HEK293 (cell line): ENCODE data around the gene UBAP2L.

ENCODE experiments used
- FEZF1 ChIP-seq: fragments of 450-650 bp; formaldehyde crosslinking; IDR thresholded peaks from 2 replicates; pipeline ENCODE4 v1.5.1; 2016; ENCODE audit warnings: missing biosample characterization, missing genetic modification characterization
- HOXA7 ChIP-seq: sonication (generic); formaldehyde crosslinking; IDR thresholded peaks from 2 replicates; pipeline ENCODE4 v1.8.1; 2022; ENCODE audit warnings: missing genetic modification reagents, borderline replicate concordance
- HOXD13 ChIP-seq: sonication (generic); formaldehyde crosslinking; IDR thresholded peaks from 2 replicates; pipeline ENCODE4 v1.8.0; 2022; ENCODE audit warnings: missing genetic modification reagents, borderline replicate concordance
- KLF16 ChIP-seq: fragments of 450-650 bp; formaldehyde crosslinking; IDR thresholded peaks from 2 replicates; pipeline ENCODE4 v1.5.1; 2017; ENCODE audit warnings: missing biosample characterization, missing genetic modification characterization
- MYNN ChIP-seq: fragments of 450-650 bp; formaldehyde crosslinking; IDR thresholded peaks from 2 replicates; pipeline ENCODE4 v1.5.1; 2016; ENCODE audit warnings: missing biosample characterization, missing genetic modification characterization, borderline replicate concordance
- MZF1 ChIP-seq: fragments of 450-650 bp; formaldehyde crosslinking; IDR thresholded peaks from 2 replicates; pipeline ENCODE4 v1.5.1; 2017; ENCODE audit warnings: missing biosample characterization, missing genetic modification characterization, borderline replicate concordance
- OVOL3 ChIP-seq: fragments of 450-650 bp; formaldehyde crosslinking; IDR thresholded peaks from 2 replicates; pipeline ENCODE4 v1.5.1; 2016; ENCODE audit warnings: missing biosample characterization, missing genetic modification characterization
- SP2 ChIP-seq: fragments of 450-650 bp; formaldehyde crosslinking; IDR thresholded peaks from 2 replicates; pipeline ENCODE4 v1.5.1; 2016; ENCODE audit warnings: missing biosample characterization, missing genetic modification characterization
- ZNF112 ChIP-seq: fragments of 450-650 bp; formaldehyde crosslinking; IDR thresholded peaks from 2 replicates; pipeline ENCODE4 v1.5.0; 2017; ENCODE audit warnings: missing biosample characterization, missing genetic modification characterization
- ZNF121 ChIP-seq: fragments of 450-650 bp; formaldehyde crosslinking; IDR thresholded peaks from 2 replicates; pipeline ENCODE4 v1.5.1; 2016; ENCODE audit warnings: missing biosample characterization, missing genetic modification characterization
- ZNF133 ChIP-seq: fragments of 450-650 bp; formaldehyde crosslinking; IDR thresholded peaks from 2 replicates; pipeline ENCODE4 v1.5.1; 2016; ENCODE audit warnings: missing biosample characterization, missing genetic modification characterization
- ZNF16 ChIP-seq: fragments of 450-650 bp; formaldehyde crosslinking; IDR thresholded peaks from 2 replicates; pipeline ENCODE4 v1.5.1; 2016; ENCODE audit warnings: low read depth, missing biosample characterization, missing genetic modification characterization
- ZNF202 ChIP-seq: fragments of 450-650 bp; formaldehyde crosslinking; IDR thresholded peaks from 2 replicates; pipeline ENCODE4 v1.5.1; 2016; ENCODE audit warnings: missing biosample characterization, missing genetic modification characterization, borderline replicate concordance
- ZNF274 ChIP-seq, 2 experiments: fragments of 200-500 bp in 1 of 2; fragments of 450-650 bp in 1 of 2; sonication (Bioruptor generic) in 1 of 2; formaldehyde crosslinking in 1 of 2; IDR thresholded peaks; 2 replicates each; pipeline versions ENCODE4 v1.5.1 to v1.6.1; 2014 to 2016; ENCODE audit warnings: borderline replicate concordance in 1 of 2, inconsistent platforms in 1 of 2, low read length in 1 of 2, missing biosample characterization in 1 of 2, missing genetic modification characterization in 1 of 2
- ZNF354C ChIP-seq: fragments of 450-650 bp; formaldehyde crosslinking; IDR thresholded peaks from 2 replicates; pipeline ENCODE4 v1.5.1; 2016; ENCODE audit warnings: missing biosample characterization, missing genetic modification characterization, low read depth, borderline replicate concordance
- ZNF37A ChIP-seq: fragments of 450-650 bp; IDR thresholded peaks from 2 replicates; pipeline ENCODE4 v1.5.1; 2018; ENCODE audit warnings: missing biosample characterization, missing genetic modification characterization
- ZNF391 ChIP-seq: fragments of 450-650 bp; formaldehyde crosslinking; IDR thresholded peaks from 2 replicates; pipeline ENCODE4 v1.5.1; 2016; ENCODE audit warnings: low read depth, missing biosample characterization, missing genetic modification characterization, borderline replicate concordance
- ZNF433 ChIP-seq: fragments of 450-650 bp; formaldehyde crosslinking; IDR thresholded peaks from 2 replicates; pipeline ENCODE4 v1.5.1; 2016; ENCODE audit warnings: missing biosample characterization, missing genetic modification characterization, low read depth
- ZNF48 ChIP-seq: fragments of 450-650 bp; formaldehyde crosslinking; IDR thresholded peaks from 2 replicates; pipeline ENCODE4 v1.5.1; 2016; ENCODE audit warnings: missing biosample characterization, missing genetic modification characterization
- ZNF555 ChIP-seq: fragments of 450-650 bp; formaldehyde crosslinking; conservative IDR thresholded peaks from 2 replicates; pipeline ENCODE4 v1.5.1; 2017; ENCODE audit warnings: missing biosample characterization, mild to moderate bottlenecking, missing genetic modification characterization, inconsistent platforms
- ZNF558 ChIP-seq: fragments of 450-650 bp; formaldehyde crosslinking; IDR thresholded peaks from 2 replicates; pipeline ENCODE4 v1.5.1; 2016; ENCODE audit warnings: missing biosample characterization, missing genetic modification characterization
- ZNF677 ChIP-seq: fragments of 450-650 bp; IDR thresholded peaks from 2 replicates; pipeline ENCODE4 v1.5.0; 2018; ENCODE audit warnings: missing biosample characterization, mild to moderate bottlenecking, missing genetic modification characterization, moderate library complexity
- ZNF747 ChIP-seq: fragments of 450-650 bp; formaldehyde crosslinking; IDR thresholded peaks from 2 replicates; pipeline ENCODE4 v1.5.1; 2016; ENCODE audit warnings: missing biosample characterization, missing genetic modification characterization
- ZNF76 ChIP-seq: fragments of 450-650 bp; formaldehyde crosslinking; IDR thresholded peaks from 2 replicates; pipeline ENCODE4; 2016; ENCODE audit warnings: low read depth, missing biosample characterization, missing genetic modification characterization, borderline replicate concordance
- ZNF776 ChIP-seq: fragments of 450-650 bp; formaldehyde crosslinking; IDR thresholded peaks from 2 replicates; pipeline ENCODE4 v1.5.0; 2017; ENCODE audit warnings: missing biosample characterization, missing genetic modification characterization, borderline replicate concordance
- ZSCAN16 ChIP-seq: fragments of 450-650 bp; formaldehyde crosslinking; IDR thresholded peaks from 2 replicates; pipeline ENCODE4 v1.5.1; 2016; ENCODE audit warnings: missing biosample characterization, missing genetic modification characterization
- TF ChIP-seq, protein P1 (sequence below): fragments of 450-650 bp; formaldehyde crosslinking; IDR thresholded peaks from 2 replicates; pipeline ENCODE4 v1.5.1; 2016; ENCODE audit warnings: missing biosample characterization, missing genetic modification characterization
- TF ChIP-seq, protein P2 (sequence below): fragments of 450-650 bp; formaldehyde crosslinking; IDR thresholded peaks from 2 replicates; pipeline ENCODE4 v1.5.1; 2016; ENCODE audit warnings: missing biosample characterization, missing genetic modification characterization, borderline replicate concordance
- TF ChIP-seq, protein P3 (sequence below): fragments of 450-650 bp; formaldehyde crosslinking; IDR thresholded peaks from 2 replicates; pipeline ENCODE4 v1.5.1; 2016; ENCODE audit warnings: missing biosample characterization, missing genetic modification characterization
- TF ChIP-seq, protein P4 (sequence below): fragments of 450-650 bp; formaldehyde crosslinking; IDR thresholded peaks from 2 replicates; pipeline ENCODE4 v1.5.1; 2017; ENCODE audit warnings: missing biosample characterization, missing genetic modification characterization
- TF ChIP-seq, protein P5 (sequence below): fragments of 450-650 bp; formaldehyde crosslinking; IDR thresholded peaks from 2 replicates; pipeline ENCODE4 v1.5.1; 2016; ENCODE audit warnings: missing biosample characterization, missing genetic modification characterization

The UBAP2L gene

DNA sequence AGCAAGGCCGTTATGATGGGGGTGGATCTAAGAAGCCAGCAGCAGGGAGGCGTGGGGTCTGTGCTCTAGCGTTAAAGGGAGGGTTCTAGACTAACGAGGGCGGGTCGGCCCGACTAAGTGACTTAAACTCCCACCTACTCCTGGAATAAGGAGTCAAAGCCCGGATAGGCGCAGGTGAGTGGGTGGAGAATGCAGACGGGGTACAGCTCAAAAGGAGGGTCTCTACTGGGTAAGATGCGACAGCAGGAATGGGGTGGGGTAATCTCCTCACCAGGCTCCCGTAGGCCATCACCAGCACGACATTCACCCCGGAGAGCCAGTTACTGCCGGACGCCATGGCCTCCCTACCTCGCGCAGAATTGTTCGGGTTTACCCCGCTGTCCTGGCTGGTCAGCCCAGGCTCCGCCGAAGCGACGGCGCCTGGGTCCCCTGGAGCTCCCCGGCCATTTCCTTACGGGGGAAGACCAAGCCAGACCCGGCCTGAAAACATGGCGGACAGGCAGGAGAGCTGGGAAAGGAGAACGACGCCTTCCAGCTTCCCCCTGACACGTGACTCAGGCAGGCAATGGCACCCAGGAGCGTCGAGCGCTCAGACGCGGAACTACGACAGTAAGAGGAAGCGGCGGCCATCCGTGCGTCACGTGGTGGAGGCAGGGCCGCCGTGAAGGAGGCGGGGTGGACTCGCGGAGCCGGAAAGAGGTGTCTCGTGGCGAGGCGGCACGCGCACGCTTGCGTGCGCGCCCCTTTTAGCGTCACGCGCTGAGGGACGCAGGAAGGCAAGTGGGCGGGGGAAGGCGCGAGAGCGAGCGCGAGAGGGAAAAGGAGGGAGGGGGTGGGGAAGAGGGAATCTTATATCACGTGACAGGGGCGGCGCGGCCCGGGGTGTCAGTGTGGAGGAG, at the start of gene UBAP2L (continued):
- TF ChIP-seq, protein P1, sequence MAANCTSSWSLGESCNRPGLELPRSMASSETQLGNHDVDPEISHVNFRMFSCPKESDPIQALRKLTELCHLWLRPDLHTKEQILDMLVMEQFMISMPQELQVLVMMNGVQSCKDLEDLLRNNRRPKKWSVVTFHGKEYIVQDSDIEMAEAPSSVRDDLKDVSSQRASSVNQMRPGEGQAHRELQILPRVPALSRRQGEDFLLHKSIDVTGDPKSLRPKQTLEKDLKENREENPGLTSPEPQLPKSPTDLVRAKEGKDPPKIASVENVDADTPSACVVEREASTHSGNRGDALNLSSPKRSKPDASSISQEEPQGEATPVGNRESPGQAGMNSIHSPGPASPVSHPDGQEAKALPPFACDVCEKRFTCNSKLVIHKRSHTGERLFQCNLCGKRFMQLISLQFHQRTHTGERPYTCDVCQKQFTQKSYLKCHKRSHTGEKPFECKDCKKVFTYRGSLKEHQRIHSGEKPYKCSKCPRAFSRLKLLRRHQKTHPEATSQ (tag by site-specific recombination): no peak
- TF ChIP-seq KLF16 (tag by site-specific recombination) (peak; percentile 29), FEZF1 (tag by site-specific recombination) (peak; percentile 74), ZNF37A (tag by site-specific recombination) (no peak), ZNF433 (tag by site-specific recombination) (no peak), ZNF76 (tag by site-specific recombination) (peak; percentile 87), ZNF16 (no peak), ZNF391 (tag by site-specific recombination) (peak; percentile 57; the same call in 1 of the 2 replicates), ZNF555 (tag by site-specific recombination) (no peak), ZNF558 (tag by site-specific recombination) (no peak), MZF1 (tag by site-specific recombination) (no peak), ZNF354C (tag by site-specific recombination) (no peak), ZNF202 (tag by site-specific recombination) (no peak), ZNF121 (no peak), ZNF133 (tag by site-specific recombination) (no peak), HOXD13 (no peak; the same call in 1 of the 2 replicates), ZNF274 (IDR thresholded peaks at IDR 0.05; ENCODE audit: low read length) (no peak), ZNF274 (tag by site-specific recombination; IDR thresholded peaks at IDR 0.05; ENCODE audit: borderline replicate concordance) (no peak), ZNF112 (tag by site-specific recombination) (no peak), ZNF747 (tag by site-specific recombination) (no peak), MYNN (tag by site-specific recombination) (no peak), ZNF48 (tag by site-specific recombination) (no peak), ZSCAN16 (tag by site-specific recombination) (no peak), SP2 (peak; percentile 92), HOXA7 (CRISPR knock-in tag) (no peak), OVOL3 (no peak), ZNF776 (no peak), ZNF677 (no peak)
- TF ChIP-seq, protein P2, sequence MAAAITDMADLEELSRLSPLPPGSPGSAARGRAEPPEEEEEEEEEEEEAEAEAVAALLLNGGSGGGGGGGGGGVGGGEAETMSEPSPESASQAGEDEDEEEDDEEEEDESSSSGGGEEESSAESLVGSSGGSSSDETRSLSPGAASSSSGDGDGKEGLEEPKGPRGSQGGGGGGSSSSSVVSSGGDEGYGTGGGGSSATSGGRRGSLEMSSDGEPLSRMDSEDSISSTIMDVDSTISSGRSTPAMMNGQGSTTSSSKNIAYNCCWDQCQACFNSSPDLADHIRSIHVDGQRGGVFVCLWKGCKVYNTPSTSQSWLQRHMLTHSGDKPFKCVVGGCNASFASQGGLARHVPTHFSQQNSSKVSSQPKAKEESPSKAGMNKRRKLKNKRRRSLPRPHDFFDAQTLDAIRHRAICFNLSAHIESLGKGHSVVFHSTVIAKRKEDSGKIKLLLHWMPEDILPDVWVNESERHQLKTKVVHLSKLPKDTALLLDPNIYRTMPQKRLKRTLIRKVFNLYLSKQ (tag by site-specific recombination): no peak
- TF ChIP-seq, protein P3, sequence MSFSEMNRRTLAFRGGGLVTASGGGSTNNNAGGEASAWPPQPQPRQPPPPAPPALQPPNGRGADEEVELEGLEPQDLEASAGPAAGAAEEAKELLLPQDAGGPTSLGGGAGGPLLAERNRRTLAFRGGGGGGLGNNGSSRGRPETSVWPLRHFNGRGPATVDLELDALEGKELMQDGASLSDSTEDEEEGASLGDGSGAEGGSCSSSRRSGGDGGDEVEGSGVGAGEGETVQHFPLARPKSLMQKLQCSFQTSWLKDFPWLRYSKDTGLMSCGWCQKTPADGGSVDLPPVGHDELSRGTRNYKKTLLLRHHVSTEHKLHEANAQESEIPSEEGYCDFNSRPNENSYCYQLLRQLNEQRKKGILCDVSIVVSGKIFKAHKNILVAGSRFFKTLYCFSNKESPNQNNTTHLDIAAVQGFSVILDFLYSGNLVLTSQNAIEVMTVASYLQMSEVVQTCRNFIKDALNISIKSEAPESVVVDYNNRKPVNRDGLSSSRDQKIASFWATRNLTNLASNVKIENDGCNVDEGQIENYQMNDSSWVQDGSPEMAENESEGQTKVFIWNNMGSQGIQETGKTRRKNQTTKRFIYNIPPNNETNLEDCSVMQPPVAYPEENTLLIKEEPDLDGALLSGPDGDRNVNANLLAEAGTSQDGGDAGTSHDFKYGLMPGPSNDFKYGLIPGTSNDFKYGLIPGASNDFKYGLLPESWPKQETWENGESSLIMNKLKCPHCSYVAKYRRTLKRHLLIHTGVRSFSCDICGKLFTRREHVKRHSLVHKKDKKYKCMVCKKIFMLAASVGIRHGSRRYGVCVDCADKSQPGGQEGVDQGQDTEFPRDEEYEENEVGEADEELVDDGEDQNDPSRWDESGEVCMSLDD (tag by site-specific recombination): peak; percentile 61; the same call in 1 of the 2 replicates
- TF ChIP-seq, protein P4, sequence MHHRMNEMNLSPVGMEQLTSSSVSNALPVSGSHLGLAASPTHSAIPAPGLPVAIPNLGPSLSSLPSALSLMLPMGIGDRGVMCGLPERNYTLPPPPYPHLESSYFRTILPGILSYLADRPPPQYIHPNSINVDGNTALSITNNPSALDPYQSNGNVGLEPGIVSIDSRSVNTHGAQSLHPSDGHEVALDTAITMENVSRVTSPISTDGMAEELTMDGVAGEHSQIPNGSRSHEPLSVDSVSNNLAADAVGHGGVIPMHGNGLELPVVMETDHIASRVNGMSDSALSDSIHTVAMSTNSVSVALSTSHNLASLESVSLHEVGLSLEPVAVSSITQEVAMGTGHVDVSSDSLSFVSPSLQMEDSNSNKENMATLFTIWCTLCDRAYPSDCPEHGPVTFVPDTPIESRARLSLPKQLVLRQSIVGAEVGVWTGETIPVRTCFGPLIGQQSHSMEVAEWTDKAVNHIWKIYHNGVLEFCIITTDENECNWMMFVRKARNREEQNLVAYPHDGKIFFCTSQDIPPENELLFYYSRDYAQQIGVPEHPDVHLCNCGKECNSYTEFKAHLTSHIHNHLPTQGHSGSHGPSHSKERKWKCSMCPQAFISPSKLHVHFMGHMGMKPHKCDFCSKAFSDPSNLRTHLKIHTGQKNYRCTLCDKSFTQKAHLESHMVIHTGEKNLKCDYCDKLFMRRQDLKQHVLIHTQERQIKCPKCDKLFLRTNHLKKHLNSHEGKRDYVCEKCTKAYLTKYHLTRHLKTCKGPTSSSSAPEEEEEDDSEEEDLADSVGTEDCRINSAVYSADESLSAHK (tag by site-specific recombination): no peak; the same call in 1 of the 2 replicates
- TF ChIP-seq, protein P5, sequence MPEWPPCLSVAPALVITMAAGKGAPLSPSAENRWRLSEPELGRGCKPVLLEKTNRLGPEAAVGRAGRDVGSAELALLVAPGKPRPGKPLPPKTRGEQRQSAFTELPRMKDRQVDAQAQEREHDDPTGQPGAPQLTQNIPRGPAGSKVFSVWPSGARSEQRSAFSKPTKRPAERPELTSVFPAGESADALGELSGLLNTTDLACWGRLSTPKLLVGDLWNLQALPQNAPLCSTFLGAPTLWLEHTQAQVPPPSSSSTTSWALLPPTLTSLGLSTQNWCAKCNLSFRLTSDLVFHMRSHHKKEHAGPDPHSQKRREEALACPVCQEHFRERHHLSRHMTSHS (tag by site-specific recombination): no peak
